ENCODE measurements around the gene SEBOX.

DNA sequence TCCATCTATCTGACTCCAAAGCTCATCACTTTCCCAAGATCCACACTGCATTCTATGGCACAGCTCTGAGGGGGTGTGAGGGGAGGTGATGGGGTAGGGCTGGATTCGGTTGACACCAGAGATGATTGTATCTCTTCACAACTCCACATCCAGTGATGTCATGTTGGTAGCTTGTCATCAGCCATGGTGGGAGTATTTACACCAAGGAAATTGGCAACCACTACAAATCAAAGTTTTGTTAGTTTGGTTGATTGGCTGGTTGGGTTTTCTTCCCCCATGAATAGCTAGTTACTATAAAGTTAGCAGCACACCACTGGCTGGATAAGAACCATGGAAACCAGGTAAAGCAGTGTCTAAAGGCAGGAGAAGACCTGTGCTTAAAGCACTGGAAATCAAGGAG lies 26.0 kb upstream of the SEBOX start:
- TF ChIP-seq, protein P1, sequence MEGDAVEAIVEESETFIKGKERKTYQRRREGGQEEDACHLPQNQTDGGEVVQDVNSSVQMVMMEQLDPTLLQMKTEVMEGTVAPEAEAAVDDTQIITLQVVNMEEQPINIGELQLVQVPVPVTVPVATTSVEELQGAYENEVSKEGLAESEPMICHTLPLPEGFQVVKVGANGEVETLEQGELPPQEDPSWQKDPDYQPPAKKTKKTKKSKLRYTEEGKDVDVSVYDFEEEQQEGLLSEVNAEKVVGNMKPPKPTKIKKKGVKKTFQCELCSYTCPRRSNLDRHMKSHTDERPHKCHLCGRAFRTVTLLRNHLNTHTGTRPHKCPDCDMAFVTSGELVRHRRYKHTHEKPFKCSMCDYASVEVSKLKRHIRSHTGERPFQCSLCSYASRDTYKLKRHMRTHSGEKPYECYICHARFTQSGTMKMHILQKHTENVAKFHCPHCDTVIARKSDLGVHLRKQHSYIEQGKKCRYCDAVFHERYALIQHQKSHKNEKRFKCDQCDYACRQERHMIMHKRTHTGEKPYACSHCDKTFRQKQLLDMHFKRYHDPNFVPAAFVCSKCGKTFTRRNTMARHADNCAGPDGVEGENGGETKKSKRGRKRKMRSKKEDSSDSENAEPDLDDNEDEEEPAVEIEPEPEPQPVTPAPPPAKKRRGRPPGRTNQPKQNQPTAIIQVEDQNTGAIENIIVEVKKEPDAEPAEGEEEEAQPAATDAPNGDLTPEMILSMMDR (IDR thresholded peaks at IDR 0.05): no peak
- TF ChIP-seq POLR2A (IDR thresholded peaks at IDR 0.05): no peak
- no peak for TF ChIP-seq POLR2AphosphoS5 (IDR thresholded peaks at IDR 0.05)
- no peak for TF ChIP-seq EP300 (IDR thresholded peaks at IDR 0.05)

Data from upper lobe of left lung (tissue), 4 donors.